ENCODE measurements around the gene ASS1. TPM values are rescaled to one million over a fixed set of nuclear protein-coding genes. Genes with fewer than 3 reads are reported as not detected.

Gene ASS1
- total RNA-seq, 4 donors from 2014 or later = 57.9 to 345 (median 266) TPM

DNA sequence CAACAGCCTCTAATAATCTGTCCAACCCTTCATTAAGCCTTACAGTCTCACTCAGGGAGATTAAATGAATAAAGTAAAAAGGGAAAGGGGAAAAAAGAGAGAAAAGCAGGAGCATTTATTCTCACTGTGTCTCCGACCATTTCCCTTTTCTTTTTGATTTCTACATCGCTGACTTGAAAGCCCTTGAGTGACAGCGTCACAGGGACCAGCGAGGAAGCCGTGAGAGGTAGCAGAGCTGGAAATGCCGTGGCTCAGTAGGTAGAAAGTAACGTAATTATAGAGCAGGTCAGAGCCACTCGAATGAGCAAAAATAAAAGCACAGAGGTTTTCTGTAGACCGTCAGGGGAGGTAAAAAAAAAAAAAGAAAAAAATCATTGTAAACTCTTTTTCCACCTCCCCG is 52.4 kb downstream of the ASS1 start:
- H3K36me3 ChIP-seq = peaks cover 0 to 5% (median 0%) of the 10 kb centered on the region in 4 donors

DNA sequence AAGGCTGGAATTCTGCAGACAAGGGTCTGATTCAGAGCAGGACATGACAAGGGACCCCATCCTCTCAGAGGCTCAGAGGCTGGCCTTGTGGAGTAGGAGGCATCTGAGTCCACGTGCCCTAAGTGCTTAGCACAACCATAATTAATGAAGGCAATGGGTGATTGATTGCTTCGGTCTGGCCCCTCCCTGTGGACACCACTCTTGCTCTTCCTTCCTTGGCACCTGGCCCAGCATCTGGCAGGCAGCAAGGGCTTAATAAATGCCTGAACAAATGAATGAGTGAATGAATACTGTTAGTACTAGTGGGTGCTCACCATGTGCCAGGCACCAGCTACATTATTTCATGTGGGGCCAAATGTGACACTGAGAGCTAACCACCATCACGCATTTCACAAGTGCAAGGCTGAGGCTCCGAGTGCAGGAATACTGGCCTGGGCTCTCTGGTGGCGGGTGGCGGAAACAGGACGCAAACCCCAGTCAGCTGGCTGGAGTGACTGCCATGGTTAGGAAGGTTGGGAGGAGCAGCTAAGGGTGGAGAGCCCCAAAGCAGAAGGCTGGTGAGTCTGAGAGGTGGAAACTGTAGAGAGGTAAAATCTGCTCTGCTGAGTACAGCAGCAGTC is 53.6 kb downstream of the ASS1 start:
- WGBS, 2 donors (ENCODE audit: low coverage in 1 of 2) = 82% methylated on average over 7 of the region's 7 CpGs; no CpG with 5 or more reads in 1 of the 2 donors
- H3K36me3 ChIP-seq = peaks cover 0 to 5% (median 0%) of the 10 kb centered on the region in 4 donors
- no peak for TF ChIP-seq POLR2AphosphoS5 (IDR thresholded peaks at IDR 0.05)

More for the DNA sequence above, 52.4 kb downstream of the ASS1 start:
- H3K4me1 ChIP-seq = peaks cover 0 to 16% (median 13%) of the 10 kb centered on the region in 4 donors
- 83 to 88% methylated on average over 8 to 10 of the region's 10 CpGs for WGBS, 2 donors (ENCODE audit: low coverage in 1 of 2)
- H3K27me3 ChIP-seq = no peaks in the 10 kb centered on the region
- DNase-seq = no peak
- no peak overlapping the region for H3K27ac ChIP-seq
- intact Hi-C loops (cut with DNase I; ENCODE audit: low total_unique reads) = no loop called here
- no peaks in the 10 kb centered on the region for H3K9me3 ChIP-seq
- H3K4me3 ChIP-seq = no peak overlapping the region
- TF ChIP-seq, protein P1, sequence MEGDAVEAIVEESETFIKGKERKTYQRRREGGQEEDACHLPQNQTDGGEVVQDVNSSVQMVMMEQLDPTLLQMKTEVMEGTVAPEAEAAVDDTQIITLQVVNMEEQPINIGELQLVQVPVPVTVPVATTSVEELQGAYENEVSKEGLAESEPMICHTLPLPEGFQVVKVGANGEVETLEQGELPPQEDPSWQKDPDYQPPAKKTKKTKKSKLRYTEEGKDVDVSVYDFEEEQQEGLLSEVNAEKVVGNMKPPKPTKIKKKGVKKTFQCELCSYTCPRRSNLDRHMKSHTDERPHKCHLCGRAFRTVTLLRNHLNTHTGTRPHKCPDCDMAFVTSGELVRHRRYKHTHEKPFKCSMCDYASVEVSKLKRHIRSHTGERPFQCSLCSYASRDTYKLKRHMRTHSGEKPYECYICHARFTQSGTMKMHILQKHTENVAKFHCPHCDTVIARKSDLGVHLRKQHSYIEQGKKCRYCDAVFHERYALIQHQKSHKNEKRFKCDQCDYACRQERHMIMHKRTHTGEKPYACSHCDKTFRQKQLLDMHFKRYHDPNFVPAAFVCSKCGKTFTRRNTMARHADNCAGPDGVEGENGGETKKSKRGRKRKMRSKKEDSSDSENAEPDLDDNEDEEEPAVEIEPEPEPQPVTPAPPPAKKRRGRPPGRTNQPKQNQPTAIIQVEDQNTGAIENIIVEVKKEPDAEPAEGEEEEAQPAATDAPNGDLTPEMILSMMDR (IDR thresholded peaks at IDR 0.05) = no peak
- TF ChIP-seq POLR2AphosphoS5 (IDR thresholded peaks at IDR 0.05) = no peak
- TF ChIP-seq POLR2A (IDR thresholded peaks at IDR 0.05) = no peak
- no peak for TF ChIP-seq EP300 (IDR thresholded peaks at IDR 0.05; ENCODE audit: low read depth)
- in situ Hi-C loops (cut with MboI; ENCODE audit: low pct_ligation_motif_present in 1 of 4, low pct_unique_long_range_greater_than_20kb in 1 of 4, low sequenced_read_pairs in 3 of 4) = no loop called here

DNA sequence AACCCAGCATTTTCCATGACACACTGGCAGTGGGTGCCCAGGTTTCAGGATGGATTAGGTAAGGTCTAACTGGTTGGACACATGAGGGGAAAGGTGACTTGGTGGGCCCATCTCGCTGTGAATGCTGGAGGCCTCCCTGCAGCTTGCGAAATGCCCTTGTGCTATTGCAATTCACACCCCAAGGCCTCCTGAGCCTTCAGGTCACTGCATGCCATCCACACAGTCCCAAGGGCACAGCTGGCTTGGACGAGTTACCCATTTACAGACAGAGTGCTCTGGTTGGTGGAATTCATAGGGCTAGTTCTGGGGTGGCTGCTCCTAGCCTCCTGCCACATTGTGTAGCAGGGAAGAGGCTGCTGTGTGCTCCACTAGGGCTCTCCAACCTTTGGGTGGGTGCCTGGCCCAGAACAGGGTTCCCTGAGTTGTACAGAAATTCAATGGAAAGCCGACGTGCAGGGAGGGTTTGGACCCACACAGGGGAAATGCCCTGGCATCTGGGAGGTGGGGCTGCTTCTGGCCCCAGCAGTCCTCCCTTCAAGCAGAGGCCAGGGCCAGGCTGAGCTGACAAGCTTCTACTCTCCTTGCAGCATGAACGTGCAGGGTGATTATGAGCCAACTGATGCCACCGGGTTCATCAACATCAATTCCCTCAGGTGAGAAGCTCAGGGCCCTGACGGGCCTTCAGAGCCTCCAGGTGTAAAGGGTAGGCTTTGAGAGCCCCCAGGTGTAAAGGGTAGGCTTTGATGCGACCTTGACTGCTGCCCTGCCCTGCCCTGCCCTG is 54.3 kb downstream of the ASS1 start:
- TF ChIP-seq EP300 (IDR thresholded peaks at IDR 0.05; ENCODE audit: low read depth) (no peak), POLR2A (IDR thresholded peaks at IDR 0.05) (no peak), POLR2AphosphoS5 (IDR thresholded peaks at IDR 0.05) (no peak)
- TF ChIP-seq, protein P1 (IDR thresholded peaks at IDR 0.05) = no peak
- no peak overlapping the region for H3K4me3 ChIP-seq
- no peaks in the 10 kb centered on the region for H3K9me3 ChIP-seq
- intact Hi-C loops (cut with DNase I; ENCODE audit: low total_unique reads) (no loop called here), in situ Hi-C loops (cut with MboI; ENCODE audit: low pct_ligation_motif_present in 1 of 4, low pct_unique_long_range_greater_than_20kb in 1 of 4, low sequenced_read_pairs in 3 of 4) (no loop called here)
- no peak for DNase-seq
- H3K27me3 ChIP-seq = no peaks in the 10 kb centered on the region
- H3K4me1 ChIP-seq = peaks cover 0 to 16% (median 13%) of the 10 kb centered on the region in 4 donors
- 76% methylated on average over 6 of the region's 9 CpGs; no CpG with 5 or more reads in 1 of the 2 donors for WGBS, 2 donors (ENCODE audit: low coverage in 1 of 2)
- H3K27ac ChIP-seq = peak overlapping the region; percentile 26 to 70 (median 60)
- H3K36me3 ChIP-seq = peaks cover 0 to 5% (median 0%) of the 10 kb centered on the region in 4 donors

More for the DNA sequence above, 53.6 kb downstream of the ASS1 start:
- H3K4me3 ChIP-seq = no peak overlapping the region
- intact Hi-C loops (cut with DNase I; ENCODE audit: low total_unique reads) = no loop called here
- H3K4me1 ChIP-seq = peaks cover 0 to 16% (median 13%) of the 10 kb centered on the region in 4 donors
- in situ Hi-C loops (cut with MboI; ENCODE audit: low pct_ligation_motif_present in 1 of 4, low pct_unique_long_range_greater_than_20kb in 1 of 4, low sequenced_read_pairs in 3 of 4) = no loop called here
- no peaks in the 10 kb centered on the region for H3K27me3 ChIP-seq
- DNase-seq = no peak
- no peak overlapping the region for H3K27ac ChIP-seq
- no peaks in the 10 kb centered on the region for H3K9me3 ChIP-seq

DNA sequence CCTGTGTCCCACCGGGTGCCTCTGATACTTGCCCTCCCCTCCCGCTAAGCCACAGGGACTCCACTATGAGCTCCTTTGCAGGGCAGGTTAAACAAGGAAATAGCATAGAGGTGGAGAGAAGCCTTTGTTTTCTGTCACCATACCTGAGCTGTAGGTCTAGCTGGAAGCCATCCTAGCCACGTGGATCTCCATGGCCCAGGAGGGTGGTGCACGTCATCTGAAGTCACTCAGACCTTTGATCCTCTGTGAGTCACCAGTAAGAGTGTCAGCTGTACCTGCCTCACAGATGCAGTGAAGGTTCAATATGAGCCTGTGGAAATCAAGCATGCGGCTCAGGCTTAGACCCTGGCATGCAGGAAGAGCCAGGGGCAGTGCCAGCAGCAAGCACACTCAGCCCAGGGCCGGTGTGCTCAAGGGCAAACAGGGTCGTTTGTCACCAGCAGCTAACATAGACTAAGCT is 55.1 kb downstream of the ASS1 start:
- TF ChIP-seq, protein P1 (IDR thresholded peaks at IDR 0.05) = no peak
- TF ChIP-seq EP300 (IDR thresholded peaks at IDR 0.05; ENCODE audit: low read depth) = no peak
- peak in 2 of 3 donors; percentile 56 to 62 for TF ChIP-seq POLR2AphosphoS5 (IDR thresholded peaks at IDR 0.05)
- Histone ChIP-seq H3K36me3 (no peaks in the 10 kb centered on the region), H3K27ac (peak overlapping the region; percentile 26 to 70 (median 60)), H3K27me3 (no peaks in the 10 kb centered on the region), H3K9me3 (no peaks in the 10 kb centered on the region), H3K4me1 (peaks cover 0 to 16% (median 13%) of the 10 kb centered on the region in 4 donors), H3K4me3 (no peak overlapping the region)
- peak; percentile 80 for DNase-seq
- in situ Hi-C loops (cut with MboI; ENCODE audit: low pct_ligation_motif_present in 1 of 4, low pct_unique_long_range_greater_than_20kb in 1 of 4, low sequenced_read_pairs in 3 of 4) = no loop called here
- 47 to 60% methylated on average over 1 to 4 of the region's 7 CpGs for WGBS, 2 donors (ENCODE audit: low coverage in 1 of 2)
- intact Hi-C loops (cut with DNase I; ENCODE audit: low total_unique reads) = no loop called here

All from transverse colon (tissue), 4 donors.